HFFc6 (cell line): ENCODE data around the gene NPHS1. TPM values are rescaled to one million over a fixed set of nuclear protein-coding genes. Genes with fewer than 3 reads are reported as not detected.
"Not testable (repeated sequence)": the region's sequence is repeated elsewhere in the genome, so short reads cannot be mapped to it uniquely, and the experiment has no call there.

ENCODE experiments used
- DNase-seq: peaks from one replicate; pipeline ENCODE4 v3.0.0-alpha.2; 2018
- H3K27ac Mint-ChIP-seq: 2 replicates; pipeline ENCODE4 v1.8.0; 2020; ENCODE audit warnings: mild to moderate bottlenecking, mixed read lengths
- H3K27me3 Mint-ChIP-seq: 2 replicates; pipeline ENCODE4 v1.8.0; 2021; ENCODE audit warnings: mild to moderate bottlenecking, moderate library complexity, mixed read lengths; ENCODE audit not compliant: insufficient read depth
- H3K36me3 Mint-ChIP-seq: 2 replicates; pipeline ENCODE4 v1.8.0; 2021; ENCODE audit warnings: low read depth, mixed read lengths
- H3K4me1 Mint-ChIP-seq: 2 replicates; pipeline ENCODE4 v1.8.0; 2020; ENCODE audit warnings: low read depth, mixed read lengths
- H3K4me3 Mint-ChIP-seq: 2 replicates; pipeline ENCODE4 v1.8.0; 2020; ENCODE audit warnings: mild to moderate bottlenecking, moderate library complexity, mixed read lengths
- H3K9me3 Mint-ChIP-seq: 2 replicates; pipeline ENCODE4 v1.8.0; 2020; ENCODE audit warnings: mild to moderate bottlenecking, mixed read lengths
- CTCF ChIP-seq: fragments of 200-600 bp; sonication (generic); IDR thresholded peaks from 2 replicates; pipeline ENCODE4 v1.5.0; 2021; ENCODE audit warnings: antibody characterized with exemption, mild to moderate bottlenecking
- total RNA-seq, 6 experiments: library from RNA; stranded (reverse); fragmentation: NEBNext Ultra II Directional; extraction: Animal tissue kit (Norgen Biotek cat#: 25700); gene quantifications; 2 replicates in 1 of 6; 3 replicates in 5 of 6; pipeline ENCODE4 v1.2.3, GENCODE V29; 2021

Gene NPHS1
- total RNA-seq, 6 experiments from 2014 or later = not detected

- H3K36me3 Mint-ChIP-seq = no peaks in the 10 kb centered on the region
- no peak for TF ChIP-seq CTCF
- H3K4me1 Mint-ChIP-seq = peaks cover 5% of the 10 kb centered on the region; the same call in 1 of the 2 replicates
- peaks cover 9% of the 10 kb centered on the region for H3K9me3 Mint-ChIP-seq
- peak overlapping the region; percentile 14; the same call in 1 of the 2 replicates for H3K4me3 Mint-ChIP-seq
- H3K27ac Mint-ChIP-seq = no peak overlapping the region
- H3K27me3 Mint-ChIP-seq = peaks cover 48% of the 10 kb centered on the region
- no peak for DNase-seq
Measured at GRCh38 chr19:35844482-35845214, 7.7 kb downstream of the NPHS1 start.

- Mint-ChIP-seq H3K9me3 (peaks cover 12% of the 10 kb centered on the region), H3K36me3 (no peaks in the 10 kb centered on the region), H3K27ac (no peak overlapping the region), H3K4me3 (no peak overlapping the region), H3K4me1 (peaks cover 5% of the 10 kb centered on the region; the same call in 1 of the 2 replicates), H3K27me3 (peaks cover 45% of the 10 kb centered on the region)
- TF ChIP-seq CTCF = no peak
- no peak for DNase-seq
Measured at GRCh38 chr19:35843676-35844481, 8.4 kb downstream of the NPHS1 start.

GRCh38 chr19:35842666-35843272 lies 9.5 kb downstream of the NPHS1 start:
- Mint-ChIP-seq H3K27me3 (peaks cover 40% of the 10 kb centered on the region), H3K27ac (no peak overlapping the region), H3K4me3 (no peak overlapping the region), H3K9me3 (peaks cover 13% of the 10 kb centered on the region), H3K4me1 (peaks cover 5% of the 10 kb centered on the region; the same call in 1 of the 2 replicates), H3K36me3 (no peaks in the 10 kb centered on the region)
- TF ChIP-seq CTCF = no peak
- DNase-seq = no peak

GRCh38 chr19:35841961-35842595 lies 10.2 kb downstream of the NPHS1 start:
- Mint-ChIP-seq H3K27me3 (peaks cover 36% of the 10 kb centered on the region), H3K36me3 (no peaks in the 10 kb centered on the region), H3K27ac (no peak overlapping the region), H3K4me1 (peaks cover 5% of the 10 kb centered on the region; the same call in 1 of the 2 replicates), H3K9me3 (peaks cover 13% of the 10 kb centered on the region), H3K4me3 (no peak overlapping the region)
- no peak for DNase-seq
- no peak for TF ChIP-seq CTCF

- not testable (repeated sequence) for H3K4me3 Mint-ChIP-seq, DNase-seq, H3K36me3 Mint-ChIP-seq, H3K4me1 Mint-ChIP-seq, H3K27ac Mint-ChIP-seq, H3K9me3 Mint-ChIP-seq
- H3K27me3 Mint-ChIP-seq = peaks cover 17% of the 10 kb centered on the region
Measured at GRCh38 chr19:35836096-35836495, 16.2 kb downstream of the NPHS1 start.
